LNCAP (cell line): ENCODE results near the gene ABI3BP.

ENCODE experiments used
- TF ChIP-seq, protein P1 (sequence below): fragments of 450-650 bp; IDR thresholded peaks from 2 replicates; pipeline ENCODE4 v1.5.1; 2017; ENCODE audit warnings: mild to moderate bottlenecking

ABI3BP gene

DNA sequence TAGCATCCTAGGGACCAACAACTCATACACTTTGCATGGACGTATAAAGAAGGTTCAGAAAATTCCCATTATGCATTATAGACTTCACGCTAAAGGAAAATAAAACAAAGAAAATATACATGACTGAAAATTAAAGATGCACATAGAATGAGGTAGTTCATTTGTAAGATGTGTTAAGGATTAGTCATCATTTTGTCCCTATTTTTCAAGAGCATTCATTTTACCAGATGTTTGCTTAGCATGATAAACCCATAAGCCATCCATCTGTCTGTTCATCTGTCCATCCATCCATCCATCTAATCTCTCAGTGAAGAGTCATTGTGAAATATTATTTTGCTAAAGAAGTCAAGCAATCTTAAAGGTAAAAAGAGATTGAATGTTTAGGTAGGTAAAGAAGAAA lies 203.6 kb downstream of the ABI3BP start:
- TF ChIP-seq, protein P1, sequence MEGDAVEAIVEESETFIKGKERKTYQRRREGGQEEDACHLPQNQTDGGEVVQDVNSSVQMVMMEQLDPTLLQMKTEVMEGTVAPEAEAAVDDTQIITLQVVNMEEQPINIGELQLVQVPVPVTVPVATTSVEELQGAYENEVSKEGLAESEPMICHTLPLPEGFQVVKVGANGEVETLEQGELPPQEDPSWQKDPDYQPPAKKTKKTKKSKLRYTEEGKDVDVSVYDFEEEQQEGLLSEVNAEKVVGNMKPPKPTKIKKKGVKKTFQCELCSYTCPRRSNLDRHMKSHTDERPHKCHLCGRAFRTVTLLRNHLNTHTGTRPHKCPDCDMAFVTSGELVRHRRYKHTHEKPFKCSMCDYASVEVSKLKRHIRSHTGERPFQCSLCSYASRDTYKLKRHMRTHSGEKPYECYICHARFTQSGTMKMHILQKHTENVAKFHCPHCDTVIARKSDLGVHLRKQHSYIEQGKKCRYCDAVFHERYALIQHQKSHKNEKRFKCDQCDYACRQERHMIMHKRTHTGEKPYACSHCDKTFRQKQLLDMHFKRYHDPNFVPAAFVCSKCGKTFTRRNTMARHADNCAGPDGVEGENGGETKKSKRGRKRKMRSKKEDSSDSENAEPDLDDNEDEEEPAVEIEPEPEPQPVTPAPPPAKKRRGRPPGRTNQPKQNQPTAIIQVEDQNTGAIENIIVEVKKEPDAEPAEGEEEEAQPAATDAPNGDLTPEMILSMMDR, result no peak

DNA sequence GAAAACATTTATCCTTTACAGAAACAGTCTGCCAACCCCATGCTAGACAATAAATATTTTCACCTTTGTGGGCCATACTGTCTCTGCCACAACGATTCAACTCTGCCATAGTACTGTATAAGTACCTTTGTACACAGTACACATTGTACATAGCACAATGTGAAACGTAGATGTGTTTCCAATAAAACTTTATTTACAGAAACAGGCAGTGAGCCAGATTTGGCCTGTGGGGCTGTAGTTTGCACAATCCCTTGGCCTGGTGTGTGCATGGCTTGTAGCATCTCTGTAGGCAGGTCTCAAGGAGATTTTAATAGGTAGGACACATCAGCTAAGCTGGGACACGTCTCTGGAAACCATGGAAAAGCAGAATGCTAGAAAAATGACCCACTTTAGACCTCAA lies 209.6 kb downstream of the ABI3BP start:
- TF ChIP-seq, protein P1, result no peak

DNA sequence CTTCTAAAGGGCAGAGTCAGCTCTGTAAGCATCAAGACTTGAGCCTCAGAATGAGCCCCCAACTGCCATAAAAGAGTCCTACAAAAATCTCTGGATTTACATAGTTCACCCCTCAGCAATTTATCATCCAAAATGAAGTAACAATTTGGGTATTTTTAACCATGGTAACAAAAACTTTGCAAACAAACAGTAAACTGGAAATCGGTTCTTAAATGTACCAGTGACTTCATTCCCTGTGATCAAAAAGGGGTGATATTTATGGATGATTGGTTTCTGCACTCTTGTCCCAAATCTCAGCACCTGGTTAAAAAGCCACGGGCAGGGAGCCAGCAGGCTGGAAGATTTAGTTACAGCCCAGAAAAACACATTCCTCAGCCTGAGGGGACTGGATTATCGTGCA lies 210.3 kb downstream of the ABI3BP start:
- TF ChIP-seq, protein P1, result no peak

DNA sequence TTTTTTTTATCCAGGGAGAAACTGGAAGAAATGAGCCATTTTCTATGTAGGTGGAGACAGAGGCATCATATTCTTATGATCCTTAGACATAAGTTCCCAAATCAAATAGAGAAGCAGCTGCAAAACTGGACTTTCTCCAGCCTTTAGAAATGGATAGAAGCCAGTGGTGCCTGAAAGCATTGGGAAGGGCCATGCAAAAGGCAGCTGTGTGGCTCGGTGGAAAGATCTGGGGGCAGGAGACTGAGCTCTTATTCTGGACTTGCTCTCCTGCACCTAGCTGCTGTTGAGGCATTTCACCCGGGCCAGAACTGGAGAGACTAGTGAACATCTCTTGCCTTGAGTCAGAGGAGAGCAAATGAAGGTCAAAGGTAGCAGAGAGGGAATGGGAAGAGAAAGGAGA lies 210.9 kb downstream of the ABI3BP start:
- TF ChIP-seq, protein P1, result no peak

DNA sequence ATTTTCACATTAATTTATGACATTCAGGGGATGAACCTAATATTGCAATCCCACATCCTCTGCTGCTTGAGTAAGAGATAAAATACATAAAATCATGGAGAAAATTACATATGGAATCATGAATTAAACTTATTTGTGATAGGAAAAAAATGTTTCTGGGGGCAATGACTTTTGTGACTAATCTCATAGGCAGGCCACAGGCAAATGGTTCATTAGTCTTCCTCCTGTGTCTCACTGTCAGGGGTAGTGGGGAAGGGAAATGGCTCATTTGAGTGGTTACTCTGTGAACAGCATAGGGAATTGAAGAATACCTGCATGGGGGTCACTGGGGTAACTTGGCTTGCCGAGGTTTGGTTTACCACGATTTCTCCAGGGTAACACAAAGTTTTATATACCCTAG lies 211.9 kb downstream of the ABI3BP start:
- TF ChIP-seq, protein P1, result no peak

DNA sequence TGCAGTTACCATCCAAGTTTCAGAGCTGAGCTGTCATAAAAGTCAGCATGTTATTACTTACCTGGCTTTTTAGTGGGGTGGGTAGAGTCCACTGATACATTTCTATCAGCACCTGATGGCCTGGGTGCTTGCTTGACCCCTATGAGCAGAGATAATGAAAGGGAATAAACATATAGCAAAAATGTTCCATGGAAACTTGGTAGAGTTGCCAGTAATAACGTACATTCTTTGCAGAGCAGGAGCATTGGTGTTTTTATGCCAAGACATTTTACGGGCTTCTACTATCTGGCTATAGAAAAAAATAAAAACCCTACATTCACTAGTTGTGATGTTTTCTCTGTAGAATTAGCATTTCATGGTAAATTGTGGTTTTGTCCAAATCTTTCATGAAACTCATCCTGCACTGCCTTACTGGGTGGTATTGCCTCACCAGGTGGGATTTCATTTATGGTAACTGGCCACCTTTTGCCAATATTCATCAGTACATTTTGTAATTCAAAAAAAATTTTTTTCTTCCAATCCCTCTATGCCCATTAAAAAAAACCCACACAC lies 213.1 kb downstream of the ABI3BP start:
- TF ChIP-seq, protein P1, result no peak

DNA sequence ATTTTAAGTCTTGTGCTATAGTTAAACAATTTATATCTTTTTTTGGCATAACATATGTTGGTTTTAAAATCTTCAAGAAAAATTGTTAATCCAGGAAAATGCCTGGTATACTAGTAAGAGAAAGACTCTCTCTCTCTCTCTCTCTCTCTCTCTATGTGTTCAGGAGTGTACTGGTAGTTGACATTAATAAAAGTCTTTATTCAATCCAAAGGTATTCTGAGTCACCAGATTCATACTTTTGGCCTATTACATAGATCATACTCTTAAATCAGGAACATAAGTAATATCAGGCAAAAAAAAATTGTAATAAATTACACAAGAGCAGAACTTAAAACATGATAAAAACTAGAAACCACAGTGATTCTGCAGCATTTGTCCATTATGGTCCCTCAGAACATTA lies 213.7 kb downstream of the ABI3BP start:
- TF ChIP-seq, protein P1, result no peak

DNA sequence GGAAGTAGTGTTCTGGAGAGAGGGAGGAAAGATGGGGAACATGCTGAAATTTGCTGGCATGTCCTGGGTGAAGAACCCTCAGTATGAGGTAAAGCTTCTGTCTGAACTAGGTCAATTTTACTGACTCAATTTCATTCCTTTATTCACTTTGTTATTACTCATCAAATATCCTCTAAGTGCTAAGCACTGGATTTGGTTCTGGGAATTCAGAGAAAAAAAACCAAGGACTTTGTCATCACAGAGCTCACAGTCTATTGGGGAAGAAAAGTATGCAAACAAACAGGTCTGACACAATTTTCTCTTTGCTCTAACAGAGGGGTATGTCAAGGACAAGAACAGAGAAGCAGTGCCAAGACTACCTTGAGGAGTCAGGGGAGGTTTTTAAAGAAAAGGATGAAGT lies 215.9 kb downstream of the ABI3BP start:
- TF ChIP-seq, protein P1, result no peak
